Right ventricle myocardium superior (tissue), 1 donor: ENCODE results near the gene DENND4A. TPM values are rescaled to one million over a fixed set of nuclear protein-coding genes. Genes with fewer than 3 reads are reported as not detected.

Source experiments
- ATAC-seq: fragments of 200-7000 bp; cut with Tn5 transposase; one replicate; pipeline ENCODE4 v1.9.1; 2020; ENCODE audit warnings: mild to moderate bottlenecking; ENCODE audit not compliant: poor library complexity
- DNase-seq: peaks from one replicate; pipeline ENCODE4 v3.0.0-alpha.2; 2020
- intact Hi-C: fragments of 100-400 bp; cut with DNase I; formaldehyde crosslinking; loops from one replicate; pipeline ENCODE4 v1.11.2; 2022
- total RNA-seq: library from RNA; stranded (reverse); fragmentation: NEBNext Ultra II Directional; extraction: Animal tissue kit (Norgen Biotek cat#: 25700); gene quantifications from one replicate; pipeline ENCODE4 v1.2.1, GENCODE V29; 2021
- donor health status: DM: no; HTN: yes; CAD: no; lungs with severe emphysema.

The DENND4A gene
- total RNA-seq, 1 donor from 2014 or later: 11.8 TPM

GRCh38 chr15:65724464-65725215, 67.5 kb downstream of the DENND4A start:
- intact Hi-C loops: no loop called here
- DNase-seq (no peak), ATAC-seq (no peak)

DNA sequence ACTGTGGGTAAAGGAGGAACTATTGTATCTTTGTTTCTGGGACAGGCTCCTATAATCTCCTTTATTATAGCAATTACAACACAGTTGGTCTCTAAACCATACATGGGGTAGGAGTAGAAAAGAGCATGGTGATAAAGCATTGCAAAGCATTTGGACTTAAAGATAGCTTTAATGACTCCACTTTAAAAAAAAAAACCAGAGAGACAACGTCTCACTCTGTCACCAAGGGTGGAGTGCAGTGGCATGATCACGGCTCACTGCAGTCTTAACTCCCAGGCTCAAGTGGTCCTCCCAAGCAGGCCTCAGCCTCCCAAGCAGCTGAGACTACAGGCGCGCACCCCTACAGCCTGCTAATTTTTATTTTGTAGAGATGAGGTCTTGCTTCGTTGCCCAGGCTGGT, 68.2 kb downstream of the DENND4A start:
- intact Hi-C loops: no loop called here
- DNase-seq: no peak

GRCh38 chr15:65722191-65722590, 69.9 kb downstream of the DENND4A start:
- intact Hi-C loops: no loop called here
- ATAC-seq: no peak
- no peak for DNase-seq

More for the DNA sequence above, 68.2 kb downstream of the DENND4A start:
- ATAC-seq: no peak

DNA sequence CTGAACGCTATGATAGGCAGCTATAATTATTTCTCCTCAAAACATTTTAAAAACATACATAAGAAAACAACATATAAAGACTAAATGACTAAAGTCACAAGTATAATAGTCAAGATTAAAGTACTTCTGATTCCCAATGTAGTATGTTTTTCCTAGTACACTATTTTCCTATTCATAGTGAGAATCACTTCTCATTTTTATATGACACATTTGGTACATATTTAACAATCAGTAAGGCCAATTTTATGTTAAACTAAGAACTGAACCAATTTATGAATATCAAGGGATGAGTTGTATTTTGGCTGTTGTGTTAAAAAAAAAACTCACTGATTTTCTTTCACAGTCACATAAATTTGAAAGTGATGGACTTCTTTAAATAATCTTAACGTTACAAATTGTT, 79.7 kb downstream of the DENND4A start:
- ATAC-seq: no peak
- DNase-seq: no peak
- intact Hi-C loops: no loop called here

- intact Hi-C loops: no loop called here
- no peak for DNase-seq
- no peak for ATAC-seq
These were observed 97.0 kb downstream of the DENND4A start for GRCh38 chr15:65695081-65695480.

DNA sequence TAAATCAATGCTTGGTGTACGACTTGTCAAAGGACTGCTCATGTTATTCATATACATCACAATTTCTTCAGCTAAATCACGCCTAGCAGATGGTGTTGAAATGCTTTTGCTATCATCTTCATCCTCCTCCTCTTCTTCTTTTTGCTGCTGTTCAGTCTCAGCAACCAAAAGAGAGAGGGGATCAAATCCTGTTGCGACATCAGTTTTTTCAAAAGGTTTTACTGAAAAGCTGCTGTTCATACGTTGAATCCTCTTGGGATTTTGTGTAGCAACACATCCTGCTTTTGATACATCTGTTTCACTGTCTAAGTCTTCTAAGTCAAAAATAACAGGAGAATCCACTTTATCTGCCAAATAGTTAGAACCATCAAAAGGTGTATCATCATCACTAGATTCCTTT, 101.3 kb downstream of the DENND4A start:
- DNase-seq: no peak
- intact Hi-C loops: no loop called here
- no peak for ATAC-seq

DNA sequence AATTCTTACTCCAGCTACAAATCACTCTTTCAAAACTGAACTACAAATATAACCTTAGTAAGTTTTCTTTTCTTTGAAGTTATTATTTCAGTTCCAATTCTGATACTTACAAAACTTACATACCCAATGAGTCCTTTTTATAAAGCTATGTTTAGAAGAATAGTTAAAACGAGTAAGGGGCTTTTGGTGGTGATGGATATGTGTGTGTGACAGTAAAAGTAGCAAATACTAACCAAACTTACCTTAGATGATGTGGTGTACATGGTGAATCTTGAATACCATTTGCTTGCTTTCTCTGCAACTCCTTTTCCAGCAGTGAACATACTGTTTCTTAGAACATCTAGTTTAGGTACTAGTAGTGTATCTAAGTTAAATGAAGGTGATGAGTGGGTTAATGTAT, 101.9 kb downstream of the DENND4A start:
- no peak for ATAC-seq
- DNase-seq: no peak
- intact Hi-C loops: no loop called here

- ATAC-seq (no peak), DNase-seq (no peak)
- intact Hi-C loops: no loop called here
These were observed 103.6 kb downstream of the DENND4A start for GRCh38 chr15:65688462-65688861.

GRCh38 chr15:65682404-65682911, 109.6 kb downstream of the DENND4A start:
- no peak for DNase-seq
- intact Hi-C loops: no loop called here
- no peak for ATAC-seq

GRCh38 chr15:65680544-65680943, 111.5 kb downstream of the DENND4A start:
- intact Hi-C loops: no loop called here
- ATAC-seq: no peak
- no peak for DNase-seq

DNA sequence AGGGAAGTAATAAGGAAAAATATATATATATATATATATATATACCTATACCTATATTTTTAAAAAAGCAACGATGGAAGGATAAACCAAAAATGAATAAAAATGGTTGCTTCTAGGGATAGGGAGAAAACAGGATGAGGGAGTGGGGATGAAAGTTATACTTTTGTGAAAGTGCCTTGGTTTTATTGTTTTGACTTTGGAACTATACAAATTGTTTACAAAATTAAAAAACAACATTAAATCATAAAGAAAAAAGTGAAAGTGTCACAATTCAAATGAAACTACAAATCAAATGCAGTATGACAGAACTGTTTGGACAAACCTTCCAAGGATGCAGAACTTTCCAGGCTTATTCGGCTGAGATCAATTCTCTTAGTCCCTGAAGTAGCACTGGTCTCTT, 116.0 kb downstream of the DENND4A start:
- intact Hi-C loops: no loop called here

GRCh38 chr15:65675551-65675950, 116.5 kb downstream of the DENND4A start:
- DNase-seq (no peak), ATAC-seq (no peak)
- intact Hi-C loops: no loop called here

More for the DNA sequence above, 116.0 kb downstream of the DENND4A start:
- no peak for DNase-seq
- ATAC-seq: no peak

- intact Hi-C loops: no loop called here
- DNase-seq (no peak), ATAC-seq (no peak)
These were observed 125.8 kb downstream of the DENND4A start for GRCh38 chr15:65666257-65666656.

DNA sequence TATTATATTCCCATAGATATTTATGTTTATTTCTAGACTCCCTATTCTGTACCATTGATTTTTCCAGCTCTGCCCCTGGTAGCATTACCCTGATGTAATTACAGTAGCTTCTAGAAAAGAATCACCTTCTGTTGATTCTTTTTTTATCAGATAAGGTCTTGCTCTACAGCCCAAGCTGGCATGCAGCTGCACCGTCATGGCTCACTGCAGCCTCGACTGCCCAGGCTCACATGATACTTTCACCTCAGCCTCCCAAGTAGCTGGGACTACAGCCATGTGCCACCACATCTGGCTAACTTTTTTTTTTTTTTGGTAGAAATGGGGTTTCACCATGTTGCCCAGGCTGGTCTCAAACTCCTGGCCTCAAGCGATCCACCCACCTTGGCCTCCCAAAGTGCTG, 128.6 kb downstream of the DENND4A start:
- DNase-seq (no peak), ATAC-seq (no peak)
- intact Hi-C loops: no loop called here

GRCh38 chr15:65660927-65661326, 131.2 kb downstream of the DENND4A start:
- ATAC-seq (no peak), DNase-seq (no peak)
- intact Hi-C loops: no loop called here

- intact Hi-C loops: no loop called here
- no peak for ATAC-seq
- no peak for DNase-seq
These were observed 132.5 kb downstream of the DENND4A start for GRCh38 chr15:65659502-65660052.

DNA sequence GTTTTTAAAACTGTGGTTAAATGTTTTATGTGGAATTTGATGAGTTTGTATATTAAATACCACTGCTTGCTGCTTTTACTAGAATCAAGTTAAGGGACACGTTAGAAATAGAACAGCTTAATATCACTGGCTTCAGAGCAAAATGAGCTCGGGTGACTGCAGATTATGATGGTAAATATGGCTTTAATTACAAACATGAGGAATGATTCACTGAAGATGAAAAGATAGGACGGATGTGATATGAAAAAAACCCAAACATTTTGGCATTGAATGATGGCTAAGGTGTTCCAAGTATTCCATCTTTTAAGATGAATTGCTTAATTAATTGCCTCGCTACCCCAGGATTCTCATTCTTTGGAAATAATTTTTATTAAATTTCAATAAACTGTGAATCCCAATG, 136.6 kb downstream of the DENND4A start:
- DNase-seq (no peak), ATAC-seq (no peak)
- intact Hi-C loops: no loop called here

DNA sequence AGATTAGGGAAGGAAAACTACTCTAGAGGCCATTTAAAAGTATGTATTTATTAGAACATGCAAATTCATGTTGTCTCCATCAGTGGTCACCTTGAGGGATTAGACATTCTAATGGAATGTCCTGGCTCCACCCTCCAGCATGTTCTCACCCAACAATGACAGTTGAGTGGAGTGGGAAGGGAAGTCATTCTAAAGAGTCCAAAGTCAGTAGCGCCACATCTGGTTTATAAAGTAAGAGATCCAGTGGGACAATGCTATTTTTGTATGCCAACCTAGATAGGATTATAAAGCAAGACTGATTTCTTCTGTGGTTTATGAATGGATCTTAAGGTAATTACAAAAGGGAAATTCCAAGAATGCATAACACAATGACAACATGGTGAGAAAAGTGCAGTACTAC, 137.1 kb downstream of the DENND4A start:
- intact Hi-C loops: no loop called here
- DNase-seq: no peak
- ATAC-seq: no peak

- no peak for DNase-seq
- no peak for ATAC-seq
- intact Hi-C loops: no loop called here
These were observed 138.1 kb downstream of the DENND4A start for GRCh38 chr15:65653801-65654521.

GRCh38 chr15:65653341-65653740, 138.8 kb downstream of the DENND4A start:
- intact Hi-C loops: no loop called here
- DNase-seq: no peak
- no peak for ATAC-seq
